IgD-negative memory B cell (primary cell): ENCODE data around the gene TMEM158. TPM values are rescaled to one million over a fixed set of nuclear protein-coding genes. Genes with fewer than 3 reads are reported as not detected.

ENCODE experiments used
- H3K27ac Mint-ChIP-seq, 3 donors: one replicate each; pipeline ENCODE4 v1.8.0; 2020 to 2022; ENCODE audit warnings: mild to moderate bottlenecking in 3 of 3, mixed read lengths in 3 of 3, moderate library complexity in 1 of 3
- H3K27me3 Mint-ChIP-seq: one replicate; pipeline ENCODE4 v1.8.0; 2021; ENCODE audit warnings: mixed read lengths
- H3K36me3 Mint-ChIP-seq: one replicate; pipeline ENCODE4 v1.8.0; 2020; ENCODE audit warnings: mild to moderate bottlenecking, mixed read lengths
- H3K4me1 Mint-ChIP-seq, 3 donors: one replicate each; pipeline ENCODE4 v1.8.0; 2020 to 2022; ENCODE audit warnings: mixed read lengths in 3 of 3, mild to moderate bottlenecking in 1 of 3
- H3K4me3 Mint-ChIP-seq, 4 donors: one replicate each; pipeline ENCODE4 v1.8.0; 2020 to 2022; ENCODE audit warnings: mild to moderate bottlenecking in 4 of 4, mixed read lengths in 4 of 4, moderate library complexity in 3 of 4
- H3K9me3 Mint-ChIP-seq, 3 donors: one replicate each; pipeline ENCODE4 v1.8.0; 2020 to 2021; ENCODE audit warnings: mixed read lengths in 3 of 3, mild to moderate bottlenecking in 1 of 3
- polyA plus RNA-seq: library from polyadenylated mRNA; unstranded; fragments of 300-500 nt; fragmentation: Illumina TruSeq; gene quantifications from one replicate; pipeline ENCODE4 v1.2.3, GENCODE V29; 2021

TMEM158 gene
- polyA plus RNA-seq, 1 donor from 2014 or later = not detected

- Mint-ChIP-seq H3K27me3 (peaks cover 7% of the 10 kb centered on the region), H3K9me3 (no peaks in the 10 kb centered on the region), H3K36me3 (no peaks in the 10 kb centered on the region), H3K4me3 (no peak overlapping the region), H3K4me1 (no peaks in the 10 kb centered on the region), H3K27ac (no peak overlapping the region)
Observed at GRCh38 chr3:45179163-45179562, 46.9 kb downstream of the TMEM158 start.

GRCh38 chr3:45178183-45179023 lies 47.7 kb downstream of the TMEM158 start:
- H3K27me3 Mint-ChIP-seq = peaks cover 7% of the 10 kb centered on the region

GRCh38 chr3:45176912-45177311 lies 49.2 kb downstream of the TMEM158 start:
- Mint-ChIP-seq H3K9me3 (no peaks in the 10 kb centered on the region), H3K27me3 (peaks cover 13% of the 10 kb centered on the region), H3K4me1 (no peaks in the 10 kb centered on the region), H3K27ac (no peak overlapping the region), H3K4me3 (no peak overlapping the region), H3K36me3 (no peaks in the 10 kb centered on the region)

More at GRCh38 chr3:45178183-45179023, 47.7 kb downstream of the TMEM158 start:
- no peaks in the 10 kb centered on the region for H3K36me3 Mint-ChIP-seq
- no peak overlapping the region for H3K4me3 Mint-ChIP-seq
- H3K27ac Mint-ChIP-seq = no peak overlapping the region
- no peaks in the 10 kb centered on the region for H3K9me3 Mint-ChIP-seq
- H3K4me1 Mint-ChIP-seq = no peaks in the 10 kb centered on the region

Other genes starting within 250 kb of the TMEM158 start
- gene CLEC3B, start 200.0 kb downstream of the TMEM158 start, polyA plus RNA-seq = not detected
- not detected for gene CDCP1, start 79.9 kb downstream of the TMEM158 start, polyA plus RNA-seq
- 7.0 TPM for gene LARS2, start 162.3 kb upstream of the TMEM158 start, polyA plus RNA-seq